Cardiac muscle cell (in vitro differentiated cells and primary cell): ENCODE data around the gene R3HDM2. TPM values are rescaled to one million over a fixed set of nuclear protein-coding genes. Genes with fewer than 3 reads are reported as not detected.

Experiments
- DNase-seq, 2 donors: peaks; one replicate each; pipeline versions ENCODE4 v3.0.0 to v3.0.0-alpha.2; 2010 to 2017; ENCODE audit warnings: low read depth in 1 of 2, low spot score in 1 of 2
- H3K27ac ChIP-seq: fragments of 200-600 bp; sonication (generic); 2 replicates; pipeline ENCODE4 v1.5.1; 2016
- H3K27me3 ChIP-seq: fragments of 200-600 bp; sonication (generic); 2 replicates; pipeline ENCODE4 v1.6.0; 2016; ENCODE audit warnings: control low read depth
- H3K36me3 ChIP-seq: fragments of 200-600 bp; sonication (generic); 2 replicates; pipeline ENCODE4 v1.5.1; 2016; ENCODE audit warnings: control low read depth
- H3K4me1 ChIP-seq: fragments of 200-600 bp; sonication (generic); 2 replicates; pipeline ENCODE4 v1.8.1; 2017; ENCODE audit warnings: low read depth, mild to moderate bottlenecking, mixed run types
- H3K4me3 ChIP-seq: fragments of 200-600 bp; sonication (generic); 2 replicates; pipeline ENCODE4 v1.5.1; 2016; ENCODE audit warnings: mild to moderate bottlenecking
- H3K9me3 ChIP-seq: fragments of 200-600 bp; sonication (generic); 2 replicates; pipeline ENCODE4 v1.5.1; 2017; ENCODE audit warnings: low read depth, mild to moderate bottlenecking, control low read depth
- CTCF ChIP-seq: IDR thresholded peaks from 2 replicates; pipeline ENCODE4 v1.5.1; 2012; ENCODE audit warnings: low read depth, mild to moderate bottlenecking, low read length
- polyA plus RNA-seq: library from polyadenylated mRNA; unstranded; fragments of >200 nt; fragmentation: Nextera tagmentation; extraction: Ambion mirVana; gene quantifications from 2 replicates; pipeline ENCODE4 v1.2.1, GENCODE V29; 2016
- total RNA-seq: library from RNA; depleted of rRNA; stranded (reverse); fragments of >200 nt; gene quantifications from 2 replicates; pipeline ENCODE4 v1.2.3, GENCODE V29; 2016

The R3HDM2 gene
- total and polyA plus RNA-seq, 2 experiments from 2014 or later: 23.3 to 59.9 TPM

GRCh38 chr12:57221169-57221917 lies 209.5 kb downstream of the R3HDM2 start:
- Histone ChIP-seq H3K4me3 (no peak overlapping the region), H3K4me1 (no peaks in the 10 kb centered on the region), H3K27ac (no peak overlapping the region), H3K36me3 (no peaks in the 10 kb centered on the region), H3K27me3 (peaks cover 100% of the 10 kb centered on the region), H3K9me3 (no peaks in the 10 kb centered on the region)
- TF ChIP-seq CTCF: no peak
- DNase-seq: no peak

GRCh38 chr12:57220770-57221168 lies 210.1 kb downstream of the R3HDM2 start:
- H3K4me3 ChIP-seq: no peak overlapping the region
- H3K4me1 ChIP-seq: no peaks in the 10 kb centered on the region
- H3K9me3 ChIP-seq: no peaks in the 10 kb centered on the region
- no peak overlapping the region for H3K27ac ChIP-seq
- peaks cover 100% of the 10 kb centered on the region for H3K27me3 ChIP-seq
- DNase-seq: no peak
- no peaks in the 10 kb centered on the region for H3K36me3 ChIP-seq
- TF ChIP-seq CTCF: no peak

GRCh38 chr12:57219993-57220754 lies 210.7 kb downstream of the R3HDM2 start:
- H3K4me1 ChIP-seq: no peaks in the 10 kb centered on the region
- H3K4me3 ChIP-seq: no peak overlapping the region
- no peak overlapping the region for H3K27ac ChIP-seq
- DNase-seq: no peak
- H3K36me3 ChIP-seq: no peaks in the 10 kb centered on the region
- no peaks in the 10 kb centered on the region for H3K9me3 ChIP-seq
- no peak for TF ChIP-seq CTCF
- peaks cover 100% of the 10 kb centered on the region for H3K27me3 ChIP-seq

- no peak for DNase-seq
- Histone ChIP-seq H3K4me3 (no peak overlapping the region), H3K36me3 (no peaks in the 10 kb centered on the region)
Measured at GRCh38 chr12:57219205-57219992, 211.4 kb downstream of the R3HDM2 start.

More at GRCh38 chr12:57219205-57219992, 211.4 kb downstream of the R3HDM2 start:
- TF ChIP-seq CTCF: no peak
- Histone ChIP-seq H3K4me1 (no peaks in the 10 kb centered on the region), H3K27ac (no peak overlapping the region), H3K27me3 (peaks cover 100% of the 10 kb centered on the region), H3K9me3 (no peaks in the 10 kb centered on the region)
